ENCODE results near the gene PRICKLE1. TPM values are rescaled to one million over a fixed set of nuclear protein-coding genes. Genes with fewer than 3 reads are reported as not detected.
"Not testable (repeated sequence)": the region's sequence is repeated elsewhere in the genome, so short reads cannot be mapped to it uniquely, and the experiment has no call there.

Gene PRICKLE1
- total RNA-seq, 1 donor from 2014 or later = 100 TPM

GRCh38 chr12:42565633-42566032 lies 23.9 kb downstream of the PRICKLE1 start:
- DNase-seq (ENCODE audit: low spot score) (no peak), ATAC-seq (peak; percentile 55)
- intact Hi-C loops (cut with DNase I) = loop anchor here (10.0 kb wide), 1 partner anchor 81 kb away; no protein-coding TSS in a partner anchor

DNA sequence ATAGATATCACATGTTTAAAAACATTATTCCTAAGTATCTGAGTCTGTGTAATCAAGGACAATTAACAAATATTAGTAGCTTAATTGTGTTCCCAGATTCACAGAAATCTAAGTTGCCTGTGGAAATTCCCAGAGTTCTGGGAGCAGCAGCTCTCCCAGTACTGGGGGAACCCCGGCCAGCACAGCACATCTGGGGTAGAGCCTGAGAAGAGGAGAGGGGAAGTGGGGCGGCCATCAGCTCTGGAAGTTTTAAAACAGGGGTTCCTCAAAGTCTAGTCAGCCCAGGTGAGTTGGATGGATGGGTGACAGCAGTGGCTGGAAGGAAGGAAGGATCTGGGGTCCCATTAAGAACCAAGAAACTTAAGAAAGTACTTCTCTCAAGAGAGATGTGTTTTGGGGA lies 24.6 kb downstream of the PRICKLE1 start:
- DNase-seq (ENCODE audit: low spot score) (no peak), ATAC-seq (peak; percentile 68)
- intact Hi-C loops (cut with DNase I) = loop anchor here (10.0 kb wide), 1 partner anchor 80 kb away; no protein-coding TSS in a partner anchor

DNA sequence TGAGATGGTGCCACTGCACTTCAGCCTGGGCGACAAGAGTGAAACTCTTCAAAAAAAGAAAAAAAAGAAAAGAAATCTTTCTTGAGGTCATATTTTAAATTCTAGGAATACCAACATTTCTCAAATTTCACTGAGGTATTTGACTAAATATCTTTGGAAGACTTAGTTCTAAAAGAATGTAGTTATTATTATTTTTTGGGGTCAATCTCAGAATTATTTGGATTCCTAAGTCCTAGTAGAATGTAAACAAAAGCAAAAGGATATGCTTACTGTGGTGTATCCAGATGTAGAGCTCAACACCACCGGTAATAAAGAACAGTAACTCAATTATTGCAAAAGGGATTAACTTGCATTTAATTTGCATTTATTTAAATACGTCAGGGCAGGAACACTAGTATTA lies 25.0 kb downstream of the PRICKLE1 start:
- intact Hi-C loops (cut with DNase I) = loop anchor here (10.0 kb wide), 1 partner anchor 80 kb away; no protein-coding TSS in a partner anchor
- no peak for ATAC-seq
- no peak for DNase-seq (ENCODE audit: low spot score)

- DNase-seq (ENCODE audit: low spot score) (no peak), ATAC-seq (no peak)
- intact Hi-C loops (cut with DNase I) = loop anchor here (10.0 kb wide), 1 partner anchor 76 kb away; no protein-coding TSS in a partner anchor
Measured at GRCh38 chr12:42560977-42561376, 28.6 kb downstream of the PRICKLE1 start.

- no peak for ATAC-seq
- no peak for DNase-seq (ENCODE audit: low spot score)
- intact Hi-C loops (cut with DNase I) = no loop called here
Measured at GRCh38 chr12:42557586-42558172, 31.9 kb downstream of the PRICKLE1 start.

DNA sequence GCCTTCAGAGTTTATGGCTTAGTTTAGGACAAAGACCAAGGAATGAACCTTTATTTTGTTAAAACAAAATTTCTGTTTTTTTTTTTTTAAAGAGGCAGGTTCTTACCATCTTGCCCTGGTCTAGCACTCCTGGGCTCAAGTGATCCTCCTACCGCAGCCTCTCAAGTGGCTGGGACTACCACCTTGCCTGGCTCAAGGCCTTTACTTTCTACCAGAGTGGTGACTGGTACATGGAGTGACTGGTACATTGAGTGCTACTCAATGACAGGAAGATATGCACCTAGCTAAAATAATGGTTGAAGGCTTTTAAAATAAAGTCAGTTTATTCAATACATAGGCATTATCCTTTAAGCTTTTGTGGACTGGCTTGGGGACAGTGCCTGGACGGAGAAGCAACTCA lies 32.6 kb downstream of the PRICKLE1 start:
- ATAC-seq = no peak
- no peak for DNase-seq (ENCODE audit: low spot score)
- intact Hi-C loops (cut with DNase I) = no loop called here

DNA sequence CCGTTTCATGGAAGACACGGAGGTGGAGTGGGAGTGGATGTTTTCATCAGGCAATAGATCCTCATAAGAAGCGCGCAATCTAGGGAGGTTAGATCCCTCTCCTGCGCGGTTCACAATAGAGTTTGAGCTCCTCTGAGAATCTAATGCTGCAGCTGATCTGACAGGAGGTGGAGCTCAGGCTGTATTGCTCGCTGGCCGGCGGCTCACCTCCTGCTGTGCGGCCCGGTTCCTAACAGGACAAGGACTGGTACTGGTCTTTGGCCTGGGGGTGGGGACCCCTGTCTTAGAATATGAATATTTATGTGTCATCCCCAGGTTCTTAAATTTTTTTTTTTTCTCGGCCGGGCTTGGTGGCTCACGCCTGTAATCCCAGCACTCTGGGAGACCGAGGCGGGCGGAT lies 36.7 kb downstream of the PRICKLE1 start:
- ATAC-seq (no peak), DNase-seq (ENCODE audit: low spot score) (no peak)
- intact Hi-C loops (cut with DNase I) = no loop called here

DNA sequence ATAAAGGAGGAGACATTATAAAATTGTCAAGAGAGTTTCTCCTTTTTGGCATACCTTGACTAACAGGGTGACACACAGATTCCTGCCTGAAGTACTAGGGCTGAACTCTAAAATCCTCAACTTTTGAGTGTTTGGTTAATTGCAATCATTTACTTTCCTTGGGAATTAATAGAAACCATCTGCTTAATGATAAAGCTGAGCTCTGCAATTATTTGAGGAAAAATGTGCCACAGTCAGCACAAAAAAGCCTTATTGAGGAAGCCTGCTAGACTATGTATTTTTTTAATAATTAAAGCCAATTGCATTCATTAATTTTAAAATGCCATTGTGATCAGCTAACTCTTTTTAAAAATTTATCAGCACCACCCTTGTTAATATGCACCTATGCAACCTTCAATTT lies 38.7 kb downstream of the PRICKLE1 start:
- intact Hi-C loops (cut with DNase I) = no loop called here
- ATAC-seq (no peak), DNase-seq (ENCODE audit: low spot score) (no peak)

GRCh38 chr12:42546709-42547108 lies 42.8 kb downstream of the PRICKLE1 start:
- ATAC-seq (no peak), DNase-seq (ENCODE audit: low spot score) (no peak)
- intact Hi-C loops (cut with DNase I) = no loop called here

- no peak for DNase-seq (ENCODE audit: low spot score)
- intact Hi-C loops (cut with DNase I) = no loop called here
- peak; percentile 68 for ATAC-seq
Measured at GRCh38 chr12:42541965-42542364, 47.6 kb downstream of the PRICKLE1 start.

GRCh38 chr12:42541308-42541707 lies 48.2 kb downstream of the PRICKLE1 start:
- DNase-seq (ENCODE audit: low spot score); intact Hi-C loops (cut with DNase I); ATAC-seq: not testable (repeated sequence)

- intact Hi-C loops (cut with DNase I) = no loop called here
- DNase-seq (ENCODE audit: low spot score) (no peak), ATAC-seq (no peak)
Measured at GRCh38 chr12:42539696-42540095, 49.9 kb downstream of the PRICKLE1 start.

DNA sequence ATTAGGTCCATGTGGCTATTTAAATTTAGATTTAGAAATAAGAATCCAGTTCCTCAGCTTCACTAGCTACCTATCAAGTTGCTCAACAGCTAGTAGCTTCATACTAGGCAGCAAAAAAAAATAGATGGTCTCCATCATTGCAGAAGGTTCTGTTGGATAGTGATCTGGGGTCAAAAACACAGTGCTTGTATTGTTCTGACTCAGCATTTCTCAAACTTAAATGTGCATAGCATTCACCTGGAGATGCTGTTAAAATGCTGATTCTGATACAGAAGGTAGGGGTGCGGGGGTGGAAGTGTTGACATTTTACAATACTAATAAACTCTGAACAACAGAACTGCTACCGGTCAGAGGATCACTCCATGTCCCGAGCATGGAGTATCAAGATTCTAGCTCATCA lies 51.3 kb downstream of the PRICKLE1 start:
- intact Hi-C loops (cut with DNase I) = no loop called here
- ATAC-seq (no peak), DNase-seq (ENCODE audit: low spot score) (no peak)

- DNase-seq (ENCODE audit: low spot score) = no peak
- intact Hi-C loops (cut with DNase I) = no loop called here
- peak; percentile 60 for ATAC-seq
Measured at GRCh38 chr12:42534184-42534838, 55.2 kb downstream of the PRICKLE1 start.

DNA sequence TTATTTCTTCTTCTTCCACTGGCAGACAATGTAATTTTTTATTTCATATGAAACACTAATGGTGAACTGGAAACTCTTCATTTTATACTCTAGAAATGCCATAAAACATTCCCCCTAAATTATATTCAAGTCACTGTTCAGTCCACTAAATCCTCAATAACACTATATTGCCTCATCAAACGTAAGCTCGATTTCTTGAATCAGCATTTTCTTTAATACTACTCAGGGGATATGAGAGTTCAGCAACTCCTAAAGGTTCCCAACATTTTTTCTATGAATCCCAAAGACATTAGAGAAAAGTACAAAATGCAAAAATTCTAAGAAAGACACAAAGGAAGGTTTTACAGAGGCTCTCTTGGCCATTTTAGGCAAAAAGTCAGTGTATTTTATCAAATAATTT lies 59.3 kb downstream of the PRICKLE1 start:
- intact Hi-C loops (cut with DNase I) = no loop called here
- DNase-seq (ENCODE audit: low spot score) (no peak), ATAC-seq (no peak)

GRCh38 chr12:42525444-42525843 lies 64.1 kb downstream of the PRICKLE1 start:
- intact Hi-C loops (cut with DNase I) = no loop called here
- ATAC-seq = no peak
- no peak for DNase-seq (ENCODE audit: low spot score)

- no peak for ATAC-seq
- intact Hi-C loops (cut with DNase I) = no loop called here
- no peak for DNase-seq (ENCODE audit: low spot score)
Measured at GRCh38 chr12:42524716-42525115, 64.8 kb downstream of the PRICKLE1 start.

- intact Hi-C loops (cut with DNase I) = no loop called here
- ATAC-seq (no peak), DNase-seq (ENCODE audit: low spot score) (no peak)
Measured at GRCh38 chr12:42516573-42516972, 73.0 kb downstream of the PRICKLE1 start.

DNA sequence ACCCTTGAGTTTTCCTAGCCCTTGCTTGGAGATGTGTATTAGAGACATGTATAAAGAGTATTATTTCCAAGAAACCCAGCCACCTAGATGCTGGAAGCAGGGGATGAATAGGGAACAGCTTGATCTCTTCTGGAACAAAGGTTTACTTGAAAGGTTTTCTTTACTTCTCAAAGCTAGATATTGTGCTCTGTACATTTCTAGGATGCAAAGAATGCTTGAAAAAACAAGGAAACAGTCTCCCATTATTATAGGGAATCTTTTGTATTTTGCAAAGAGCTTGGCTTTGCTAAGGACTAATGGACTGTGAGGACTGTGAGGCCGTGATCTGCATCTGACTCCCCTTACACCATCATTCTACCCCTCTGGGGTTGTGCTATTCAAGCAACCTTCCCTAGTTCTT lies 77.9 kb downstream of the PRICKLE1 start:
- intact Hi-C loops (cut with DNase I) = no loop called here
- DNase-seq (ENCODE audit: low spot score) (no peak), ATAC-seq (no peak)

DNA sequence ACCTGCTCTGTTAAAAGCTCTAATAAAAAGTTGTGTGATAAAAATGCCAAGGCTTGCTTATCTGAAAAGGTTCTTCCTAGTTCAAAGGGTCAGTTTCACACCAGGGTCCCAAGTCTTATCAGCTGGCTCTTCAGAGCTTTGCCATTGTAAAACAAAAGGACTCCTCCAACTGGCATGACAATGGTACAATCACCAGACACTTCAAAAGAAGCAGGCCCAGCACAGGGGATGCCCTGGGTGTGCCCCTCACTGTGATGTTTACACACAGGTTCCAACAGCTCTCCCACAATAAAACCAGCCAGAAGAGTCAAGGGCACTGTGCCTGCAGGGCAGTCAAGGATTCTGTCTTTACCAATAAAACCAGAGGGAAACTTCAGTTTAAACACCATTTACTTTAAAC lies 78.7 kb downstream of the PRICKLE1 start:
- no peak for ATAC-seq
- intact Hi-C loops (cut with DNase I) = no loop called here

More for the DNA sequence above, 78.7 kb downstream of the PRICKLE1 start:
- DNase-seq (ENCODE audit: low spot score) = no peak
